GM18520 (cell line): ENCODE results near the gene EIF4E1B.

Source experiments
- ATAC-seq: cut with Tn5 transposase; IDR thresholded peaks from one replicate; pipeline ENCODE4 v1.9.1; 2021; ENCODE audit not compliant: unreplicated experiment

EIF4E1B gene

DNA sequence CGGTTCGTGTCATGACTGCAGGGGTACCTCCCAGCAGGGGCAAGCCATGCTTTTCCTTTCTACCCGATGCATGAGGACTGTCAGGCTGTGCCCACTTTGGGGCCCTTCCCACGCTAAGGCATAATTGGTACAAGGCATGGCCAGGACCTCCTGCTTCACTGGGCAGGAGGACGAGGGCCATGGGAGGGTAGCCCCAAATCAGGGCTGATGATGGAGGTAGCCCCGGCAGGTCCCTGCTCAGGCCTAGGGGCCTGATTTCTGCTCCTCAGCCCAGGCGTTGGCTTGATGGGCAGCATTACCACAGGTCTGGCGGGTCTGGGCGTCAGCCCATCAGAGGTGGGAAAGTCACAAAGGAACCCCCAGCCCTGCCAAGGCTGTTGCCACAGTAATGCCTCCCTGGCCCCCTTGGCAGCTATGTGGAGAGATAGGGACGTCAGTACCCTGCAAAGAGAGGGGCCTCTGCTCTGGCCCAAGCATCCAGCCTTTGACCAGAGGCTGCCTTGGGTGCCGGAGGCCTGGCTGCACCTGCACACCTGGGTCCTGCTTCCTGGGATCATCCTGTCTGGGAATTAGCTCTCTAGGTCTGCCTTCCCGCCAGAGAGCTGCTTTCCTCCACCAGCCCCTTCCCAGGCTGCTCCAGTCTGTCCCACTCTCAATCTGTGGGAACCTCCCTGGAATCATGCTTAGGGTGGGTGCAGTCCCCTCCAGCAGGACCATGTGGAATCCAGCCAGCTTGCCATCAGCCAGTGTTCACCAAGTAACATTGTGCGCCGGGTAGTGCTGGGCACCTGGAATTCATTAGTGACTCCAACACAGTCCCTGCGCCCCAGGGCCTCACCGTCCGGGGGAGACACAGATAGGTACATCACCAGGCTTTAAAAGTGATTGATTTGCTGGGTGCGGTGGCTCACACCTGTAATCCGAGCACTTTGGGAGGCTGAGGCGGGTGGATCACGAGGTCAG lies 32.2 kb downstream of the EIF4E1B start:
- ATAC-seq = no peak

DNA sequence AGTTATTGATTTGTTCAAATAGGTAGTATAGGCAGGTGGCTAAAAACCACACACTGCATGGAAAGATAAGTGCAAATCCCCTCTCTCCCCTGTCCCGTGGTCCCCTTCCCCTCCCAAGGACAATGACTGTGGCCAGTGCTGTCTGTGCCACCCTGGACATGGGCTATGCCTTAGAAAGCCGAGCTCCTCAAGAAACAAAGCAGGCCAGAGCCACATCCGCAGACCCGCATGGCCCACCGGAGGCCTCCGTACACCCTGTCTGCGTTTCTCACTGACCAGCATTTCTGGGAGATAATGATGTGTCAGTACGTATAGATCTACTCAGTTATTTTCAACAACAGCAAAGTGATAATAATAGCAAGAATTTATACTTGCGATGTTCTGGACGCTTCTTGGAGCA lies 33.1 kb downstream of the EIF4E1B start:
- no peak for ATAC-seq

DNA sequence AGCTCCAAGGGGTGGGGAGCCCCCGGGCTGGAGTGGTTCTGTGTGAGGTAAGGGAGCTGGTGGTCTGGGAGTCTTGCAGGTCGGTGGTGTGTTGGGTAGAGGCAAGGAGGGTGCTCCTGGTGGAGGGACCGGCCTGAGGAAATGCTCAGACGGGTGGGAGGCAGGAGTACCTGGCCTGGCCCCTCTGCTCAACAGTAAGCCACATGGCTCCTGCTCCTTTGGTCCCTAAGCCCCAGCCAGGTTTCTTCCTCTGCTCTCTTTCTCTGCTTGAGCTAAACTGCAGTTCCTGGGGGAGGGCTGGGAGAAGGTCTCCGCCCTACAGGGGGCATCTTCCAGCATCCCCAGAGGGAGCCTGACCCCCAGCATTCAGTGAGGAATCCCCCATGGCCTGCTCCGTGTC lies 34.0 kb downstream of the EIF4E1B start:
- ATAC-seq = no peak

DNA sequence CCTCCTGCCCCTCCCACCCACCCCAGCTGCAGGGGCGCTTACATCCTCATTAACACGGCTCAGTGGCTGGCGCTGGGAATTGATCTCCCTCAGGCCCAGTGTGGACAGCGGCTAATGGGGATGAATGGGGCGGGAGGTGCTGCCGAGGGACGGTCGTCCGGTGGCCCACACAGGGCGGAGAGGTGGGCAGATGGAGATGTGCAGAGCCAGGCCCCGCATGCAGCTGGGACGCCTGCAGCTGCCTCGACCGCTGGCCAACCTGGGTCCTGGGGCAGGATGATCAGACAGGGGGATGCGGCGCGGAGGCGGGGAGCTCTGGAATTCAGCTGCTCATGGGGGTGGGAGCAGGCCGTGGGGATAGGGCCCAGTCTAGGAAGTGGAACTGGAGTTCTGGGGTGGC lies 34.4 kb downstream of the EIF4E1B start:
- no peak for ATAC-seq

DNA sequence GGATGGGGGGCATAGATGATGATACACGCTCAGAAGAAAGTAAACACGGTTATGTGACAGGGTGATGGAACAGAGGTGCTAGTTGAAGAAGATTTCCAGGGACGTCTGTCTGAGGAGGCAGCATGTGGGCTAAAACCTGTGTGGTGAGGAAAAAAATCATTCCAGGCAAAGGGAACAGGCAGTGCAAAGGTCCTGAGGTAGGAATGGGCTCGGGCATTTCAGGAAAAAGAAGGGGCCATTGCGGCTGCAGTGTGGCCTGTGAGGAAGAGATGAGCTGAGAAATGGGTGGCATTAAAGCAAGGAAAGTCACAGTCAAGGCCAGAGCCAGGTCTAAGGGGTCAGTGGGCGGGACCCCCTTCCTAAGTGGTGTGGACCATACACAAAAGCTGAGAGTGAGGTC lies 35.0 kb downstream of the EIF4E1B start:
- ATAC-seq = no peak

DNA sequence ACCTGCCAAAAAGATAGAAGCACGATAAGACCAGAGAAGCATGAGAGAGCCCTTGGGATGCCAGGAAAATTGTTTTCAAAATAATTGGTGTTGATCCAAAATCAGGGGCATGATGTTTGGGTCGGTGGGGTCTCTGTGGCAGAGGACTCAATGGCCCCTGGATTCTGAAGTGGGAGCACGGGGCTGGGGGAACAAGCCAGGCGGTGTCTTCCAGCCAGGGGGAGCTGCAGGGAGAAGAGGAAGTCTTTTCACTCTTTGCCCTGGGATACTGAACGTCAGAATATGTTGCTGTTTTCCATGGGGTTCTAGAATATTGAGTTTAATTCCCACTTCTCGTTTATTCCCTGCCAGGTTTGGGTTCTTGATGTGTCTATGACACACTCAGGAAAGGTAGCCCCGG lies 37.2 kb downstream of the EIF4E1B start:
- ATAC-seq = no peak

DNA sequence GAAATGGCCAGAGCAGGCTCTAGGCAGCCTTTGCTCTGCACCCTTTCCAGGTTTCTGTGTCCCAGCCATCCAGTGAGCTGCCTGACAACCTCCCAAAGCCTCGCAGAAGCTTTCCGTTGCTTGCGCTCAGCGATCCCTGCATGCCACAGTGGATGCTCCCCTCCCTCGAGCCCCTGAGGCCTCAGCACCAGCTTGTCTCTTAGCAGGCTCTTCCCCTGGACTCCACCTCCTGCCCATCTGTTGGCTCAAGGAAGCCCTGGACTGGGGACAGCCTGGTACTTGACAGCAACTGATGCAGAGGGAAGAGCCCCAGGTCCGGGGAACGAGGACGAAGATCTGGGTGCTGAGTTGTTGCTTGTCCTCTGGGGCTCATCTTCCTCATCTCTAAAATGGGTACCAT lies 40.0 kb downstream of the EIF4E1B start:
- no peak for ATAC-seq

DNA sequence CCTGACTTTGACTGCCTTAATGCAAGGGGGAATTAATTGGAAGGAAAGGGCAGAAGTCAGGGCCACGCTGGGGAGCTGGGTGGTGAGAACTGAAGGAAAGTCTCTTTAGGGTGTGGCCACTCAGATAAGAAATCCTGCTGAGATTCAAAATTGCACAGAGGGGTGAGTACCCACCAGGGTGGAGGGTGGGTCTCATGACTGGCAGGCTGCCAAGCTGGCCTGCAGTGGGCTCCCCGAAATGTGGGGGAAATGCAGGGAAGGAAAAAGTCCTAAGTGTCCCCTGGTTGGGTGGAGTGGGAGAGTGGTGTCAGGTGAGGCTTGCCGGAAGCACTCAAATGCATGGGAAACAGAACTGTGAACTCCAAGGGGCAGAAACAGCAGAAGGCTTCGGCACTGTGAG lies 40.9 kb downstream of the EIF4E1B start:
- no peak for ATAC-seq

DNA sequence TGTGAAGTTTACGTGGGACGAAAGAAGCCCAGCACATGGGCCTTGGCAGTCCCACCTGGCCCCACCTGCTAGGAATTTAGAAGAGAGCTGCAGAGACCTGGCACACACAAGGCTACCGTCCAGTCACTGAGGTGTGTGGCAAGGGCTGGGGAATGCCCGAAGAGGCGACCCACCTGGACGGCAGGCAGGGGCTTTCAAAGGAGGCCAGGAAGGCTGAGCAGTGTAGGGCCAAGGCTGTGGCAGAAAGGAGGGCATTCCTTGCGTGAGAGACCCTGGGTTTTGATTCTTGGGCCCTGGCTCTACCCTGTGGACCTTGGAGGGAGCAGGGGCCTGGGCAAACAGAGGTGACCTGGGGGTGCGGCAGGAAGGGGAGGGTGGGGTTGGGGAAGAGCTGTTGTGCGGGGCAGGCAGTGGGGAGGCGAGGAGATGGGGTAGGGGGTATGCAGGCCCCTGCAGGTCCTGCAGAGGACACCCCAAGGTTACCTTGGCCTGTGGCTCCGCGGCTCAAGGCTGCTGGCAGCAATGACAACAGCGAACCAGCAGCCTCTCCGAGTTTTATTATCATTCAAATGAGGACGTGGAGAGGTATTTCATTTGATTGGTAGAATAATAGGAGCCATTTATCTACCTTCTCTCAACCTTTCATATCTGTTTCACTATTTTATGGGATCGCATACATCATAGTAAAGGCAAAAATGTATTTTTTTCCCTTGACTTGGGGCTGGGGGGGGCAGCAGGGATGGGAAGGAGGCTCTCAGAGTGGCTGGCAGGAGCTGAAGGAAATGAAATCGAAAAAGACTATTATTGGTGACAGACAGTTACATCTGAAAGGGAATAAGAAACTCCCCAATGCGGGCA lies 41.6 kb downstream of the EIF4E1B start:
- ATAC-seq = no peak

DNA sequence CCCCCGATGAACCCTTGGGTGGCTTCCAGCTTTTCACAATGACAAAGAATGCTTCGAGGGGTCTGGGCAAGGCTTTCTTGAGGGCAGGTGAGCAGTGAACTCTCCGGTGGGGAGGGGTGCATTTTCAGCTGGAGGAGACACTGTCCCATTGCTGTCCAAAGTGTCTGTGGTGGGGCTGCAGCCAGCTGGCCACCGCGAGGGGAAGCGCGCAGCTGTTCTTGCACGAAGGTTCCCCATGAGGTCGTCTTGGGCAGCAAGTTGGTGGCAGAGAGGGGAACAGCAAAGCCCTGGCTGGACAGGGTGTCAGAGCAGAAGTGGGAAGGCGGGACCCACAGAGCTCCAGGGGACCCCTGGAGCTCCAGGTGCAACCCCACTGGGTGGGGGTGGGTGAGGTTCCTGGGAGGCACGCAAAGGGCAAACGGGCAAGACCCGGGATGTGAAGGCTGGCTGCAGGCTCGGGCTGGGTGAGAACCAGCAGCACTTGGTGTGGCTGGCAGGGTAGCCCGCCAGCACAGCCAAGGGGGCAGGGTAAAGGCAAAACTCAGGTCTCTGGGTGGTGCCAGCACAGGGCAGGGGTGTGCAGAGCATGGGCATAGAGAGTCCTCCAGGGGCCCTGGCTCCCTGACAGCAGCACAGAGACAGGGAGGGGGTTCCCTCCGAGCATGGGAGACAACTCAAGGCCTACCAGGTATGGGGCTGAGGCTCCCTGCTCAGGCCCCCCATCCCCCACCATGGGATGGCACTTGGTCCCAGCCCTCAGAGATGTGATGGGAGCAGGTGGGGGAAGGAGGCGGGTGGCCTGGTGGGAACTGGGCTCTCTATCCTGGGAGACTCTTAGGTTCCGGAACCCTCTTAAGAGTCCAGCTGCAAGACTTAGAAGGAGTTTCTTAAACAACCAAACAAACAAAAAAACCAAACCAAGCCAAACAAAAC lies 43.4 kb downstream of the EIF4E1B start:
- ATAC-seq = no peak

DNA sequence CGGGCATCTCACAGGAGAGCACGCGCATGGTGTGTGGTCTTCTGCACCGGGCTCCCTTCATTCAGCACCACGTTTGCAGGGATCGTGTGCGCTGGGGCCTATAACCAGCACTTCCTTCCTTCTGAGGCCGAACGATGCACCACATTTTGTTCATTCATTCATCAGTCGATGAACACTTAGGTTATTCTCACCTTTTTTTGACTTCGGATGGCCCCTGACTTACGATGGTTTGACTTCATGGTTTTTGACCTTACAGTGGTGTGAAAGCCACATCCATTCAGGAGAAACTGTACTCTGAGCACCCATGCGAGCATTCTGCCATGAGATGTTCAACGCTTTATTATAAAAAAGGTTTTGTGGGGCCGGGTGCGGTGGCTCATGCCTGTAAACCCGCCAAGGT lies 44.3 kb downstream of the EIF4E1B start:
- no peak for ATAC-seq

DNA sequence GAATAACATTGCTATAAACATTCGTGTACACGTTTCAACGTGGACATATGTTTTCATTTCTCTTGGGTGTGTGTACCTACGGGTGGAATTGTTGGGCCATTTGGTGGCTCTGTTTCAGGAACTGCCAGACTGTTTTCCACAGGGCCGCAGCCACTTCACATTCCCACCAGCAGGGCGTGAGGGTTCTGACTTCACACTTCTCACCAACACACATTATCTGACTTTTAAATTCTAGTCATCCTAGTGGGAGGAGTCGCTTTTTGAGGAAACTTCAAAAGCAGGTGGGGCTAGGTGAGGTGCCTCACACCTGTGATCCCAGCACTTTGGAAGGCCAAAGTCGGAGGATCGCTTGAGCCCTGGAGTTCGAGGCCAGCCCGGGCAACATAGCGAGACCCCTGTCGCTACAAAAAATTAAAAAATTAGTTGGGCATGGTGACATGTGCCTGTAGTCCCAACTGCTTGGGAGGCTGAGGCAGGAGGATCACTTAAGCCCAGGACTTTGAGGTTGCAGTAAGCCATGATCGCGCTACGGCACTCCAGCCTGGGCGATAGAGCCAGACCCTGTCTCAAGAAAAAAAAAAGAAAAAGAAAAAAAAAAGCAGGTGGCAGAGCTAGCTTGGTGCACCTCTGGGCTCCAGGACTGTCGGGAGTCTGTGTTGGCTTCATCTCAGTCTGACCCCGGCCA lies 45.3 kb downstream of the EIF4E1B start:
- no peak for ATAC-seq

DNA sequence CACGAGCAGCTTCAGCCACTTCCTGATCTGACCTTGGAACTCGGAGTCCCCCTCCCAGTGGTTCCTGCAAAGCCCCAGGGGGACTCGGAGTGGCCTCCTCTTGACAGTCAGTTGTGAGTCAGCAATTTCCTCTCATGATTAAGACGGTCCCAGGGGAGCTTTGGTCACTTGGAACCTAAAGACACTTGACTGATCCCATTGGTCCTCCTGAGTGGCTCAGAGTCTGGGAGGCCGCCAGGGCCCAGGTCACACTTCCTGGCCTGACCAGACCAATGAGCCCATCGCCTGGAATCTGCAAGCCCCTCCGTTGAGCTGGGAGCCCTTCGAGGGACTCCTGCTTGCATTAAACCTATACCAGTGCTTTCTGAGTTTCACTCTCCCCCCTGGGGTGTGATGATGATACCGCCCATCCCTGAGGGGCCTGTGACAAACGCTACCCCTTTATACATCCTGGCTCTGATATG lies 45.9 kb downstream of the EIF4E1B start:
- peak; percentile 63 for ATAC-seq

DNA sequence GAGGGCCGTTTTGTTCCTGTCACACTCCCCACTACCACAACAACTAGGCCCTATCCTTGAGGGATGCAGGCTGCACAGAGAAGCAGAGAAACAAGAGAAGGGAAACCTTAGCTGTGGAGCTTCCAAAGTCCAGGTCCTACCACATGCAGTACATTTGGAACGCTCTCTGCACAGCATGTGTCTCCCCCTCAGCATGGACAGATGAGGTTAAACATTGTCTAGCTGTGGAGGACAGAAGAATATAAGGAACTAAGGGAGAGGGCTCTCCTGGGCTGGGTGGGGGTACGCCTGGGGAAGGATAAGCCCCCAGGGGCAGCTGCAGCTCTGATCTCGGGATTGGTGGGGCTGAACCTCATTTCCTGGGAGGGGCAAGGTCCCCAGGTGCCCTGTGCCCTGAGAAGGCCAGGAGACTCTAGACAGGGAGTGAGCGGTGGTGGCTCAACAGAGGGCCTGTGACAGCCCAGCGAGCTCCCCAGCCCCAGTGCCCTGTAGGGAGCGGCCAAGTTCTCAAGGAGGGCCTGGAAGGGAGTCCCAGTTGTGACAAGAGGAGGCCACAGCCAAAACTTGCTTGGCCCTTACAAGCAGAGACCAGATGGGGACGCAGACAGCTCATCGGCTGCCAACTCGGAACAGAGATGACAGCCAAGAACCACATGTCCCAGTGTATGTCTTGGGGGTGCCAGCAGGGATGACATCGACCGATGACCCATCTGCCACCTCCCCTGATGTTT lies 46.9 kb downstream of the EIF4E1B start:
- ATAC-seq = no peak

DNA sequence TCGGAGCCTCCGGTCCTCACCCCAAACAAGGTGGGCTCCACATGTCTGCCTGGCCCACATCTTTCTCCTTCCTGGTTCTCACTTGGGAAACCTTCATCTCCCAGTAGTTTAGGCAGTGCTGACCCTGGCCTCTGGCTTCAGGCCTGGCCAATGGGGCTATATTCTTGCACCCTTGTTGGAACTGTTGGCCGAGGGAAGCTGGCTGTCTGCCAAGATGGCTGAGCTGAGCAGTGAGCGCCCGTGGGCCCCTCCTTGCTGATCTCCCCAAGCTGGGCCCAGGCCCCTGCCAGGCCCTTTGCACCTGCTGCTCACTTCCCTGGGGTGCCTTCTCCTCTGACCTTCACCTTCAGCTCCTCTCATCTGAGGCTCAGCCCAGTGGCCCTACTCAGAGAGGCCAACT lies 48.1 kb downstream of the EIF4E1B start:
- ATAC-seq = no peak

DNA sequence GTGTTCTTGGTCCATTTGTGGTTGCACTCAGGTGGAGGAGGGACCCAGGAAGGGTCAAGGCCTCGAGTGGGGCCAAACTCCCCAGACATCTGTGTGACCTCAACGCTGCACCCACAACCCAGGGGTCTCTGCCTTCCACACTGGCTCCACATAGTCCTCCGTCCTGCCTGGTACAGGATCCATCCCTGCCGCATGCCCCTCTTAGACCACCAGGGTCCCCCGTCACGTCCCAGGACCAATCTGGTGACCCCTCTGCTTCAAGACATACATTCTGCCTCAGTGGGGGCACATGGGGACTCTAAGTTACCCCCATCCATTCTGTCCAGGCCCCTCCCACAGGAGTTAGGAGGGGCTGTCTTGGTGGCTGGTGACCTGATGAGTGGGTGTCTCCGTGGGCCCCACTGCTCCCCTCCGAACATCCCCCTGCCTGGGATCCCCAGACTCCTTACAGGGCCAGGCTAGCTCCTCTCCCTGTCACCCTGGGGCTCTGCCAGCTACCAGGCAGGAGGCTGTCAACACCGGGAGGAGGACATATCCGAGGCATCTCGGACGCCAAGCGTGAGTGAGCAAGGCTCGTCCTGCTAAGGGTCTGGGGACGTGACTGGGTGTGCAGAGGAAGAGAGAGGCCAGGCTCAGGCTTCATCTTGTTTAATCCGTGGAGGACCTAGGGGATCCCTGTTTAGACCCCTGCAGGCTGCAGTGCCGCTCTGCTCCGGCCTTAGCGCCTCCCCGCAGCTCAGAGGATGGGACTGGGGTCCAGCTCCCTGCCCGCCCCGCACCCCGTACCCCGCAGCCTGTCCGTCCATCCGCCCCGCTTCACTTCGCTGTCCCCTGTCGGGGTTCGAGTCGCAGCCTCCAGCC lies 49.1 kb downstream of the EIF4E1B start:
- no peak for ATAC-seq

DNA sequence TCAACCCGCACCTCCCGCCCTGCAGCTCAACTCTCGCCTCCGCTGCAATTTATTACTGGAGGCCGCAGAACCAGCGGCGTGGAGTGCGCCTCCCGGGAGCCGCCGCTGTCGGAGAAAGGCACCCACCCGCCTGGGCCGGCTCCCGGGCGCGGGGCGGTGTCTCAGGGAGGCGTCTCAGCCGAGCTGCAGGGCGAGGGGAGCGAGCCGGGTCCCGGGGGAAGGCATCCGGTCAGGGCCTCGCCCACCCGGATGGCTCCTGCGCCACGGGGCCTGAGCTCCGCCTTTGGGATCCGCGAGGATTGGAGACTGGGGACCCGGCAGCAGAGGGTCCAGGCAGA lies 49.7 kb downstream of the EIF4E1B start:
- no peak for ATAC-seq

DNA sequence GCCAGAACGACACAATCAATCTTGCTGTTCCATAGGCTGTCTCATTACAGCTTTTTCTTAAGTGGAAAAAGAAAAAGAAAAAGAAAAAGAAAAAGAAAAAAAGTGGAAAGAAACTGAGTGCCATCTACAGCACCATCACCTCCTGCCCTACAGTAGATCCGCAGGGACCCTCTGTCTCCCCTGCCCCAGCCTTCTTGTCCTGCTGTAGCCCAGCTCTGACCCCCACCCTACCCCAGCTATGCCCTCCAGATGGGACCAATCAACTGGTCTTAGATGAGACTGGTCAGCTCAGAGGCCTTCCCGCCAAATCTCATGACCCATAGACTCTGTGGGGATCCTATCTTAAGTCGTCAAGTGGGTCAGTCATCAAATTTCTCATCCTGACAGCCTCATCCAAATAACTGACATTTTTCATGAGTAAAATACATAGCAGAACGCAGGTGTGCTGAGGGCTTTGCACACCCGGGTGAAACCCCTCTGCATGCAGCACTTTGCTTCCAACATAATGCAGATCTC lies 51.6 kb downstream of the EIF4E1B start:
- ATAC-seq = no peak

DNA sequence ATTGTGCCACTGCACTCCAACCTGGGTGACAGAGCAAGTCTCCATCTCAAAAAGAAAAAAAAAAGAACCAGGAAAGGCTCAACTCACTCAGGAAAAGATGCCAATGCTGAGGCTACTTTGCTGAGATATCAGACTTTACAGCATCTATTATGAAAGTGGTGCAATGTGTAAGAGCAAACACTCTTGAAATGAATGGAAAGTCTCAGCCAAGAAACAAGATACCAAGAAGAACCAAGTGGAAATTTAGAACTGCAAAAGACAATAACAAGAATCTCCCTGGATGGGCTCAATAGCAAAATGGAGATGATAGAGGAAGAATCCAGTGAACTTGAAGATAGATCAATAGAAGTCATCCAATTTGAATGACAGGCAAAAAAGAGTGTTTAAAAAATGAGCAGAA lies 54.5 kb downstream of the EIF4E1B start:
- no peak for ATAC-seq
